Nephron (organoid): ENCODE data around the gene PLCB2.

Source experiments
- H3K27ac Mint-ChIP-seq, 3 experiments: 2 replicates each; pipeline ENCODE4 v1.8.0; 2020; ENCODE audit warnings: mixed read lengths in 3 of 3, mild to moderate bottlenecking in 2 of 3, moderate library complexity in 1 of 3
- H3K27me3 Mint-ChIP-seq: 2 replicates; pipeline ENCODE4 v1.8.0; 2021; ENCODE audit warnings: low read depth, mild to moderate bottlenecking, moderate library complexity, mixed read lengths
- H3K36me3 Mint-ChIP-seq: 2 replicates; pipeline ENCODE4 v1.8.0; 2020; ENCODE audit warnings: low read depth, mixed read lengths
- H3K4me1 Mint-ChIP-seq: 2 replicates; pipeline ENCODE4 v1.8.0; 2020; ENCODE audit warnings: mixed read lengths
- H3K4me3 Mint-ChIP-seq, 3 experiments: 2 replicates each; pipeline ENCODE4 v1.8.0; 2020; ENCODE audit warnings: mild to moderate bottlenecking in 3 of 3, mixed read lengths in 3 of 3, moderate library complexity in 2 of 3
- H3K9me3 Mint-ChIP-seq: 2 replicates; pipeline ENCODE4 v1.8.0; 2020; ENCODE audit warnings: mixed read lengths
- TF ChIP-seq, protein P1 (sequence below), 3 experiments: fragments of 200-600 bp; sonication (generic); IDR thresholded peaks; one replicate each; pipeline ENCODE4 v1.5.0; 2021; ENCODE audit warnings: antibody characterized with exemption in 3 of 3; ENCODE audit not compliant: unreplicated experiment in 3 of 3

Gene PLCB2

DNA sequence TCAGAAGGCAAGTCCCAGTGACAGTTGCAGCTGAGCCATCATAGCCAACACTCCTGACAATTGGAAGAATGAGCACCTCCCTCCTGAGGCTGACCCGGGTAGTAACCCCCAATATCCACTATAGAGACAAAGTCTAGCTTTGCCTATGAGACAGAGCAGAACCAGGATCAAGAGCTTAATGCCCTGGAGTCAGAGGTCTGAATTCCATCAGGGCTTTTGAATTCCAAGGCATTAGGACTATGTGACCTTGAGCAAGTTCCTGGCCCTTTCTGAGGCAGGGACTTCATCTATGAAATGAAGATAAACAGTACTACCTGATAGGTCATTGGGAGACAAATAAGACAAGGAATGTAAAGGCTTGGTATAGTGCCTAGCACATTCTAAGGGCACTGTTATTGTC is 12.7 kb upstream of the PLCB2 start:
- TF ChIP-seq, protein P1, sequence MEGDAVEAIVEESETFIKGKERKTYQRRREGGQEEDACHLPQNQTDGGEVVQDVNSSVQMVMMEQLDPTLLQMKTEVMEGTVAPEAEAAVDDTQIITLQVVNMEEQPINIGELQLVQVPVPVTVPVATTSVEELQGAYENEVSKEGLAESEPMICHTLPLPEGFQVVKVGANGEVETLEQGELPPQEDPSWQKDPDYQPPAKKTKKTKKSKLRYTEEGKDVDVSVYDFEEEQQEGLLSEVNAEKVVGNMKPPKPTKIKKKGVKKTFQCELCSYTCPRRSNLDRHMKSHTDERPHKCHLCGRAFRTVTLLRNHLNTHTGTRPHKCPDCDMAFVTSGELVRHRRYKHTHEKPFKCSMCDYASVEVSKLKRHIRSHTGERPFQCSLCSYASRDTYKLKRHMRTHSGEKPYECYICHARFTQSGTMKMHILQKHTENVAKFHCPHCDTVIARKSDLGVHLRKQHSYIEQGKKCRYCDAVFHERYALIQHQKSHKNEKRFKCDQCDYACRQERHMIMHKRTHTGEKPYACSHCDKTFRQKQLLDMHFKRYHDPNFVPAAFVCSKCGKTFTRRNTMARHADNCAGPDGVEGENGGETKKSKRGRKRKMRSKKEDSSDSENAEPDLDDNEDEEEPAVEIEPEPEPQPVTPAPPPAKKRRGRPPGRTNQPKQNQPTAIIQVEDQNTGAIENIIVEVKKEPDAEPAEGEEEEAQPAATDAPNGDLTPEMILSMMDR (IDR thresholded peaks at IDR 0.05; ENCODE audit: unreplicated experiment in 3 of 3): no peak
- Mint-ChIP-seq H3K9me3 (no peaks in the 10 kb centered on the region), H3K27me3 (peaks cover 45% of the 10 kb centered on the region), H3K4me1 (peaks cover 26% of the 10 kb centered on the region), H3K27ac (no peak overlapping the region), H3K36me3 (peaks cover 4% of the 10 kb centered on the region), H3K4me3 (no peak overlapping the region)

GRCh38 chr15:40317580-40317979 is 9.8 kb upstream of the PLCB2 start:
- Mint-ChIP-seq H3K4me3 (no peak overlapping the region), H3K36me3 (no peaks in the 10 kb centered on the region), H3K4me1 (peaks cover 13% of the 10 kb centered on the region), H3K9me3 (no peaks in the 10 kb centered on the region), H3K27ac (no peak overlapping the region), H3K27me3 (peaks cover 61% of the 10 kb centered on the region)
- TF ChIP-seq, protein P1 (IDR thresholded peaks at IDR 0.05; ENCODE audit: unreplicated experiment in 3 of 3): no peak

GRCh38 chr15:40316931-40317330 is 9.2 kb upstream of the PLCB2 start:
- Mint-ChIP-seq H3K27me3 (peaks cover 63% of the 10 kb centered on the region), H3K4me3 (no peak overlapping the region), H3K9me3 (no peaks in the 10 kb centered on the region), H3K36me3 (no peaks in the 10 kb centered on the region), H3K27ac (no peak overlapping the region), H3K4me1 (peaks cover 7% of the 10 kb centered on the region)
- TF ChIP-seq, protein P1 (IDR thresholded peaks at IDR 0.05; ENCODE audit: unreplicated experiment in 3 of 3): no peak

- Mint-ChIP-seq H3K9me3 (no peaks in the 10 kb centered on the region), H3K27ac (no peak overlapping the region), H3K4me1 (peaks cover 3% of the 10 kb centered on the region), H3K27me3 (peaks cover 74% of the 10 kb centered on the region), H3K36me3 (no peaks in the 10 kb centered on the region), H3K4me3 (no peak overlapping the region)
- TF ChIP-seq, protein P1 (IDR thresholded peaks at IDR 0.05; ENCODE audit: unreplicated experiment in 3 of 3): no peak
Observed at GRCh38 chr15:40314723-40315276, 7.1 kb upstream of the PLCB2 start.

DNA sequence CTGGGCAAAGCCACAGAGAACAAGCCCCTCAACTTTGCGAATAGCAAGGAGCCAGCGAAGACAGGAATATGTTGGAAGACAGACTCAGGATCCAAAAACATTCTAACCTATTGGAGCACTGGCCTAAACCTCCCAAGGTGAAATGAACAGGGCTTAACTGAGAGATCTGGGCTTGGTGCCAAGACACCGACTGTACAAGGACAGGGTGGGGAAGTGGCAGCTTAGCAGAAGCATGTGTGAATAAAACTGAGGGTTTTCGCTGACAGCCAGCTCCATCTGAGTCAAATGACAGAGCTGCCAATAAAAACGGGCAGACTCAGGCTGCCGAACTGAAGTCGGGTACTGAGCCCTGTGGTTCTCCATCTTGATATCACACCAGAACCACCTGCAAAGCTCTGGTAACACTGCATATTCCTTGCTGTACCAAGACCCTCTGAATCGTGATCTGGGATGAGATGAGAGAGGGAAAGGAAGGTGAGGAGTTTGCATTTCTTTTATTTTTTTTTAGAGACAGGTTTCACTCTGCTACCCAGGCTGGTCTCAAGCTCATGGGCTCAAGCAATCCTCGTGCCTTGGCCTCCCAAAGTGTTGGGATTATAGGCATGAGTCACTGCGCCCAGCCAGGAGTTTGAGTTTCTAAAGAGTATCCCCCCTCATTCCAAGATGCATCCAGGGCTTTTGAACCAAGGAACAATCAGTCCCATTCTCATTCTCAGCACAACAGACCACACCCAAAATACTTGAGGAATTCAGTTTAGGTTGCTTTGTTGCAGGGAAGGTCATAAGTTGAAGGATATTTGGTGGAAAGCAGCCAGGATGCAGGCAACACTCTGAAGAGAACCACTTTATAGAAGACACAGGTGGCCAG is 6.0 kb upstream of the PLCB2 start:
- TF ChIP-seq, protein P1 (IDR thresholded peaks at IDR 0.05; ENCODE audit: unreplicated experiment in 3 of 3): no peak
- H3K36me3 Mint-ChIP-seq: no peaks in the 10 kb centered on the region
- H3K9me3 Mint-ChIP-seq: no peaks in the 10 kb centered on the region
- peaks cover 73% of the 10 kb centered on the region for H3K27me3 Mint-ChIP-seq
- H3K4me3 Mint-ChIP-seq: no peak overlapping the region
- peaks cover 13% of the 10 kb centered on the region for H3K4me1 Mint-ChIP-seq
- no peak overlapping the region for H3K27ac Mint-ChIP-seq
